ENCODE data around the gene SSX2IP.
"Not testable (repeated sequence)": the region's sequence is repeated elsewhere in the genome, so short reads cannot be mapped to it uniquely, and the experiment has no call there.

Gene SSX2IP

DNA sequence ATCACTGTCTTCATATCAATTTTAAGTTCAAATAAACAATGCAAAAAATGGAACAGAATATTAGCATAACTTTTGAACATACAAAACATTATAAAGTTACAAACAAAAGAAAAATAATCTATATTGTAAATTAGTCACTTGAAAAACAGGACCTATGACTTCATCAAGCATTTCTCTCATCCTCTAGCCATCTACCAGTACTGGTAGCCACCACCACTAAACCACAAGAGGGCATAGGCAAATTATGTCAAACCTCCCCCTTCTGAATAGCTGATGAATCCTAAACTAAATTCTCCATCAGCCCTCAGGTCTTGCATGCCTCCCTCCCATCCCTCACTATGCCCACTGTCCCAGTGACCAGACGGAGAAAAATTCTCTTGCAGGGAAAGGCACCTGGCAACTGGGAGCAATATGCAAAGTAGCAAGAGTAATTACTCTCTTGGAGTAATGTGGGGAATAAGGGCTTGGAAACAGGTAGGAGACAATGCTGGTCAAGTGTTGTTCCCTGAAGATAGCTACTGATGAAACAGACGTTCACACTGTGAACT lies 37.1 kb downstream of the SSX2IP start:
- H3K4me1 ChIP-seq (ENCODE audit: control insufficient read depth, insufficient read depth, low read length, poor library complexity, severe bottlenecking) = no peaks in the 10 kb centered on the region
- H3K36me3 ChIP-seq (ENCODE audit: control insufficient read depth, insufficient read depth, low read length) = peaks cover 13% of the 10 kb centered on the region
- no peak for DNase-seq
- H3K4me3 ChIP-seq (ENCODE audit: insufficient read depth, low read depth, low read length, poor library complexity, severe bottlenecking) = no peak overlapping the region
- no peaks in the 10 kb centered on the region for H3K27me3 ChIP-seq (replicated peaks; ENCODE audit: control insufficient read depth, insufficient read depth, low read length, poor library complexity, severe bottlenecking)
- H3K27ac ChIP-seq (ENCODE audit: insufficient read depth, low read length, poor library complexity, severe bottlenecking) = no peak overlapping the region
- H3K9me3 ChIP-seq (ENCODE audit: control insufficient read depth, low read length) = no peaks in the 10 kb centered on the region

DNA sequence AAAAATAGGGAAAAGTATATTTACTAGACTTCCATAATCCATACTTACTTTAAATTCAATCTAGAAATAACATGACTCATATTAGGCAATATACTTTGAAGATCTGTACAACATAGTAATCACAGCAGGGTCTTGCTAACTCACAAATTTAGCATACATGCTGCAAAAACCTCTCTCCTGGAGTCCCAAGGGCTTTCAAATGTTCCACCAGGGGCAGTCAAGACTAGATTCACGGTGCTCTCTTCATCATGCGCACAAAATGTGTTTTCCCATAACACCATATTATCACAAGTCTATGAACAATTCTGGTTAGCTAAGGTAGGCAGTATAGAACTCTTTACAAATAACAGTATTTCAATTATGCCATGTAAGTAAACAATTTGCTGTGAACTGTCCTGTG lies 45.8 kb downstream of the SSX2IP start:
- H3K4me3 ChIP-seq (ENCODE audit: insufficient read depth, low read depth, low read length, poor library complexity, severe bottlenecking) = no peak overlapping the region
- no peaks in the 10 kb centered on the region for H3K9me3 ChIP-seq (ENCODE audit: control insufficient read depth, low read length)
- H3K4me1 ChIP-seq (ENCODE audit: control insufficient read depth, insufficient read depth, low read length, poor library complexity, severe bottlenecking) = no peaks in the 10 kb centered on the region
- no peak overlapping the region for H3K27ac ChIP-seq (ENCODE audit: insufficient read depth, low read length, poor library complexity, severe bottlenecking)
- peaks cover 7% of the 10 kb centered on the region for H3K36me3 ChIP-seq (ENCODE audit: control insufficient read depth, insufficient read depth, low read length)
- H3K27me3 ChIP-seq (replicated peaks; ENCODE audit: control insufficient read depth, insufficient read depth, low read length, poor library complexity, severe bottlenecking) = no peaks in the 10 kb centered on the region
- no peak for DNase-seq

DNA sequence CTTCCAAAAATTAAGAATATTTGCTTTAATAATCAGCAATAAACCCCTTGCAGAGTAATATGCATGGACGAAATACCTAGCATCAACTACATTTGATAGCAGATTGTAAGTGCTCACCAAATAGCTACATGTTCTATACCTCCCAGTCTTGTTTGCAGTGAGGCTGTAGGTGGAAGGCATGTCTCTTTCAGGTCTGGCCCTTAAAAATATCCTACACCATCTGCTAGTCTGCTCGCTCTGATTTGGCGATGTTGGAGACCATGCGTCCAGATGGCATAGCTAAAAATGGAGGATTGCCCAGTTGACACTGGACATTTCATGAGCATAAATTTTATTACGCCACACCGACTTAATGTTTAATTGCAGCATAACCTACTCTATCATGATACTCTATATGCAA lies 47.1 kb downstream of the SSX2IP start:
- no peak for DNase-seq
- H3K36me3 ChIP-seq (ENCODE audit: control insufficient read depth, insufficient read depth, low read length) = peaks cover 4% of the 10 kb centered on the region
- no peaks in the 10 kb centered on the region for H3K4me1 ChIP-seq (ENCODE audit: control insufficient read depth, insufficient read depth, low read length, poor library complexity, severe bottlenecking)
- no peaks in the 10 kb centered on the region for H3K27me3 ChIP-seq (replicated peaks; ENCODE audit: control insufficient read depth, insufficient read depth, low read length, poor library complexity, severe bottlenecking)
- H3K4me3 ChIP-seq (ENCODE audit: insufficient read depth, low read depth, low read length, poor library complexity, severe bottlenecking) = no peak overlapping the region
- no peak overlapping the region for H3K27ac ChIP-seq (ENCODE audit: insufficient read depth, low read length, poor library complexity, severe bottlenecking)
- H3K9me3 ChIP-seq (ENCODE audit: control insufficient read depth, low read length) = no peaks in the 10 kb centered on the region

DNA sequence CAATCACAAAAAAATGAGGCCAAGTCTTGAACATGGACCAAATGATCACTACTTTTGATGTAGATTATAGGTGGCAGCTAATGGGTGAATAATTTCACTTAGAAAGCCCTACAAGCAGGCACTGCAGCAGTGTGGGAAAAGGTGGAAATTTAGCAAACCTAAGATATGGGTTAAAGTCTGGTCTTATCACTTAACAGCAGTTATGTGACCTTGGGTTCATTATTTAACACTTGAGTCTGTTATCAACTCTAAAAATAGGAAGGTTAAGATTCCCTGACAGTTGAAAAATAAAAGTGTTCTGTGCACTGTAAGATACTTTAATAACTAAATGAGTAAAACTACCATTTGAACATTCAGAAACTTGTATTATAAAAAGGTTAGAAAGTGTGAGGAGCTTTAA lies 47.5 kb downstream of the SSX2IP start:
- H3K36me3 ChIP-seq (ENCODE audit: control insufficient read depth, insufficient read depth, low read length) = peaks cover 4% of the 10 kb centered on the region
- H3K4me3 ChIP-seq (ENCODE audit: insufficient read depth, low read depth, low read length, poor library complexity, severe bottlenecking) = no peak overlapping the region
- no peak for DNase-seq
- H3K9me3 ChIP-seq (ENCODE audit: control insufficient read depth, low read length) = no peaks in the 10 kb centered on the region
- H3K27ac ChIP-seq (ENCODE audit: insufficient read depth, low read length, poor library complexity, severe bottlenecking) = no peak overlapping the region
- no peaks in the 10 kb centered on the region for H3K4me1 ChIP-seq (ENCODE audit: control insufficient read depth, insufficient read depth, low read length, poor library complexity, severe bottlenecking)
- no peaks in the 10 kb centered on the region for H3K27me3 ChIP-seq (replicated peaks; ENCODE audit: control insufficient read depth, insufficient read depth, low read length, poor library complexity, severe bottlenecking)

DNA sequence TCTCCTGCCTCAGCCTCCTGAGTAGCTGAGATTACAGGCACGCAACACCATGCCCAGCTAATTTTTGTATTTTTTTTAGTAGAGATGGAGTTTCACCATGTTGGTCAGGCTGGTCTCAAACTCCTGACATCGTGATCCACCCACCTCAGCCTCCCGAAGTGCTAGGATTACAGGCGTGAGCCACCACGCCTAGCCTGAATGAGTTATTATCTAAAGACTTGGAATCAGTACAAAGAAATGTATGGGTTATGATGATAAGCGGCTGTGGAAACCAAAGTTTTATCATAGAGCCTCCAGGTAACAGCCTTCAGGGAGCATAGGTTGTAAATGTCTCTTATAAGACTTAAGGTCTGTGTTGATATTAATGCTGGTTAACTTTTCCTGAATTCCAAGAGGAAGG lies 50.5 kb downstream of the SSX2IP start:
- not testable (repeated sequence) for H3K9me3 ChIP-seq (ENCODE audit: control insufficient read depth, low read length); H3K27me3 ChIP-seq (replicated peaks; ENCODE audit: control insufficient read depth, insufficient read depth, low read length, poor library complexity, severe bottlenecking); H3K4me3 ChIP-seq (ENCODE audit: insufficient read depth, low read depth, low read length, poor library complexity, severe bottlenecking); H3K4me1 ChIP-seq (ENCODE audit: control insufficient read depth, insufficient read depth, low read length, poor library complexity, severe bottlenecking); DNase-seq; H3K36me3 ChIP-seq (ENCODE audit: control insufficient read depth, insufficient read depth, low read length); H3K27ac ChIP-seq (ENCODE audit: insufficient read depth, low read length, poor library complexity, severe bottlenecking)

DNA sequence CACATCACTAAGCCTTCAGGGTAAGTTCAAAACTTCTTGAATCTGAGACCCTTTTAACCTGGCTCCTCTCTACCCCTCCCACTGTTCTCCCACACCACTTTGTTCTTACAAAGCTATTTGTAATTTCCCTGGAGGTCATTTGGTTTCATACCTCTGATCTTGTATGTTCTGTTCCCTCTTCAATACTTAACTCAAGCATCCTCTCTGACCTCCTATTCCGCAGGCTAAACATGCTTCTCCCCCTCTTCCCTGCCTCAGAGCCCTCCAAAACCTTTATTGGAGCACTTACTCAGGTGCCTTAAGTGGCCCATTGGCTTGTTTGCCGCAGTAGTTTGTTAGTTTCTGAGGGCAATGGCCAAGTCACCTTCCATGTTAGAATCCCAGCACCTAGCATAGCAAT lies 54.8 kb downstream of the SSX2IP start:
- no peak overlapping the region for H3K4me3 ChIP-seq (ENCODE audit: insufficient read depth, low read depth, low read length, poor library complexity, severe bottlenecking)
- H3K4me1 ChIP-seq (ENCODE audit: control insufficient read depth, insufficient read depth, low read length, poor library complexity, severe bottlenecking) = no peaks in the 10 kb centered on the region
- no peaks in the 10 kb centered on the region for H3K27me3 ChIP-seq (replicated peaks; ENCODE audit: control insufficient read depth, insufficient read depth, low read length, poor library complexity, severe bottlenecking)
- H3K9me3 ChIP-seq (ENCODE audit: control insufficient read depth, low read length) = no peaks in the 10 kb centered on the region
- DNase-seq = no peak
- H3K36me3 ChIP-seq (ENCODE audit: control insufficient read depth, insufficient read depth, low read length) = no peaks in the 10 kb centered on the region
- no peak overlapping the region for H3K27ac ChIP-seq (ENCODE audit: insufficient read depth, low read length, poor library complexity, severe bottlenecking)

DNA sequence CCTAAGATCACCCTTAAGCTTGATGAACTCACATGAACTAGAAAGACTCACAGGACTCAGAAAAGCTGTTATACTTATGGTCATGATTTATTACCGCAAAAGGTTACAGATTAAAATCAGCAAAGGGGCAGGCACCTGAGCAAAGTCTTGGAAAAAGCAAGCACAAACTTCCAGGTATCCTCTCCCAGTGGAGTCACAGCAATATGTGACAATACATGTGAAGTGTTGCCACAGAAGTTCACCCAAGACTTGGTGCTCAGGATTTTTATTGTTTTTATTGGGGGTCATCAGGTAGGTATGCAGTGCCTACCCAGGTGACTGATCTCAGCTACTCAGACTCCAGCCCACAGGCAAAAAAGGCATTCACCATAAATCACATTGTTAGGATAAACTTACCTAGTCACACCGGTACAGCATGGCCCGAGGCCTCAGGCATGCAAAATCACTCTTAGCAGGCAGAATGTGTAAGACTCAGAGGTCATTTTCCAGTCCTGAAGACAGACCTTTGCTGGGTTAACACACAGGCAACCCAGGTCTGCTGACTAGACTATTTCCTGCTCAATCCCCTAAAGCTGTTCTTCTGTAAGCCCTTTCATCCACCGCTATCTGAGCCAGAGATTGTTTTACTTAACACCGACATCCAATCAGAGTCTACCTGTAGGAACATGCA lies 55.6 kb downstream of the SSX2IP start:
- Histone ChIP-seq H3K9me3 (ENCODE audit: control insufficient read depth, low read length) (no peaks in the 10 kb centered on the region), H3K36me3 (ENCODE audit: control insufficient read depth, insufficient read depth, low read length) (no peaks in the 10 kb centered on the region), H3K4me1 (ENCODE audit: control insufficient read depth, insufficient read depth, low read length, poor library complexity, severe bottlenecking) (no peaks in the 10 kb centered on the region), H3K4me3 (ENCODE audit: insufficient read depth, low read depth, low read length, poor library complexity, severe bottlenecking) (no peak overlapping the region), H3K27me3 (replicated peaks; ENCODE audit: control insufficient read depth, insufficient read depth, low read length, poor library complexity, severe bottlenecking) (no peaks in the 10 kb centered on the region), H3K27ac (ENCODE audit: insufficient read depth, low read length, poor library complexity, severe bottlenecking) (no peak overlapping the region)
- DNase-seq = no peak

DNA sequence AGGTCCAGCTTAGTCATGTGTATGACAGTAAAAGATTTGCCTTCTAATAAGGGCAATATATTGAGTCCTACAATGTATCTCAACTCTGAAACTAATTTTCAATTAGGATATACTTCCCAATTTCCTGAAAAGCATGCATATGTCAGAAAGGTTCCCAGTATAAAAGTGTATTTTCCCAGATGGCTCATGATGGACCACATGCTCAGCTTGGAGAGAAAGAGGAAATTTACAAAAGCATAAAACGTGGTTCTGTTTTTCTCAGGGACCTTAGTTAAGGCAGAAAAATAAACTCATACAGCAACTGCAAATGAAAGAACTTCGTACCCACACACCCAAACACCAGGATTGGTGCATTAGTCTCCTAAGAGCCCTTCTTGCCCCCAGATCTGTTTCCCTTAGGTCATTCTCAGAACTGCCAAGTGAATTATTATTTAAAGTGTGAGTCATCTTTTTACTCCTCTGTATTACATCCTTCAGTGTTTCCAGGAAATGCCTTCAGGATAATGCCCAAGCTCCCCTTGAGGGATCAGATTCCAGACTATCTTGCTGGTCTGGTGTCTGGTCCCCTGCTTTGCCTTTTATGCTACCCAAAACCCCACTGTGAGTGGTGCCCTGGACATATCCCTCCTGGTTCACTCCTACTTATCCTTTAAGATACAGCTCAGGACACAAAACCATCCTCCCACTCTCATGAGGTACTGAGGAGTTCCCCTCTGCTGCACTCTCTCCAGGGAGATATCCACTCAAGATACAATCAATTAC lies 57.4 kb downstream of the SSX2IP start:
- H3K9me3 ChIP-seq (ENCODE audit: control insufficient read depth, low read length) = no peaks in the 10 kb centered on the region
- DNase-seq = no peak
- no peaks in the 10 kb centered on the region for H3K4me1 ChIP-seq (ENCODE audit: control insufficient read depth, insufficient read depth, low read length, poor library complexity, severe bottlenecking)
- no peak overlapping the region for H3K27ac ChIP-seq (ENCODE audit: insufficient read depth, low read length, poor library complexity, severe bottlenecking)
- no peaks in the 10 kb centered on the region for H3K36me3 ChIP-seq (ENCODE audit: control insufficient read depth, insufficient read depth, low read length)
- H3K27me3 ChIP-seq (replicated peaks; ENCODE audit: control insufficient read depth, insufficient read depth, low read length, poor library complexity, severe bottlenecking) = no peaks in the 10 kb centered on the region
- H3K4me3 ChIP-seq (ENCODE audit: insufficient read depth, low read depth, low read length, poor library complexity, severe bottlenecking) = no peak overlapping the region

DNA sequence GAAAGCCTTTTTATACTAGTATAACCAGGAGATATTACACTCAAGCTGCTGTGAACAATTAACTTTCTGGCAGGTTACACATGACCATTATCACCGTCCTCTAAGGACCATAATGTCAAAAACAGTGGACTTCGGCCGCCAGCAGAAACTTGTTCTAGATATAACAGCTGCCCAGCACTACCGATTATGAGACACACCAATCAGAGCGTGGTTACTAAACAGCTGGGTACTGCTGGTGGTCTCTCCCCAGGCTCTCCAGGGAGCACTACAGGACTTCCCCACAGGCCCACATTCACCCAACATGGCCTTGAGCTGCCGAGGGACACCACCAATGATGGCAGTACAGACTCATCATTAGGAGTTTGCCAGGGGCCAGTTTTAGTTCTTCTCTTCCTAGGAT lies 58.1 kb downstream of the SSX2IP start:
- H3K27me3 ChIP-seq (replicated peaks; ENCODE audit: control insufficient read depth, insufficient read depth, low read length, poor library complexity, severe bottlenecking) = no peaks in the 10 kb centered on the region
- H3K27ac ChIP-seq (ENCODE audit: insufficient read depth, low read length, poor library complexity, severe bottlenecking) = no peak overlapping the region
- no peaks in the 10 kb centered on the region for H3K4me1 ChIP-seq (ENCODE audit: control insufficient read depth, insufficient read depth, low read length, poor library complexity, severe bottlenecking)
- no peaks in the 10 kb centered on the region for H3K36me3 ChIP-seq (ENCODE audit: control insufficient read depth, insufficient read depth, low read length)
- H3K4me3 ChIP-seq (ENCODE audit: insufficient read depth, low read depth, low read length, poor library complexity, severe bottlenecking) = no peak overlapping the region
- H3K9me3 ChIP-seq (ENCODE audit: control insufficient read depth, low read length) = no peaks in the 10 kb centered on the region
- no peak for DNase-seq

DNA sequence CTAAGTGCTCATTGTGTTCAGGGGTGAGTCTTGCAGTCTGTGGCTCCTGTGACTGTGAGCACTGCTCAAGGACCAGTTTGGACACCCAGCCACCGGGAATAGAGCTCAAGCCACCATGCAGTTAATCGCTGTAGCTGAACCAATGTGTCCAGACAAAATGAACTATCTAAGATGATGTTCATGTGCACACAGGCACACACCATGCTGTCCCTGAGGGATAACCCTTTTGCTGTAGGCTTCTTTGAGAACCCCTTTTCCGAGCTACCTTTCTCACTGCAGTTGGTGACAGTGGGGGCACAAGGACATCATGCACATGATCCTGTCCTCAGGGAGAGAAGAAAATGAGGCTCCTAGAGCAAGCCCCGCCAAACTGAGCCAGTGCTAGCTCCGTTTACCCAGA lies 65.4 kb downstream of the SSX2IP start:
- Histone ChIP-seq H3K4me3 (ENCODE audit: insufficient read depth, low read depth, low read length, poor library complexity, severe bottlenecking) (no peak overlapping the region), H3K9me3 (ENCODE audit: control insufficient read depth, low read length) (no peaks in the 10 kb centered on the region), H3K27me3 (replicated peaks; ENCODE audit: control insufficient read depth, insufficient read depth, low read length, poor library complexity, severe bottlenecking) (no peaks in the 10 kb centered on the region), H3K36me3 (ENCODE audit: control insufficient read depth, insufficient read depth, low read length) (no peaks in the 10 kb centered on the region), H3K4me1 (ENCODE audit: control insufficient read depth, insufficient read depth, low read length, poor library complexity, severe bottlenecking) (peaks cover 2% of the 10 kb centered on the region), H3K27ac (ENCODE audit: insufficient read depth, low read length, poor library complexity, severe bottlenecking) (no peak overlapping the region)
- DNase-seq = no peak

All from effector memory CD4-positive, alpha-beta T cell (primary cell).